K562 (cell line): ENCODE data around the gene ZDHHC16. TPM values are rescaled to one million over a fixed set of nuclear protein-coding genes. Genes with fewer than 3 reads are reported as not detected.

ENCODE experiments used
- CREM ChIP-seq: IDR thresholded peaks from 2 replicates; pipeline ENCODE4 v1.6.1; 2014; ENCODE audit warnings: antibody characterized with exemption, low read depth
- CXXC5 ChIP-seq: fragments of 250-450 bp; sonication (Bioruptor Pico); IDR thresholded peaks from 2 replicates; pipeline ENCODE4 v1.8.0; 2022; ENCODE audit warnings: inconsistent platforms, mild to moderate bottlenecking, moderate library complexity
- FOXM1 ChIP-seq, 2 experiments: fragments of 450-650 bp in 1 of 2; sonication (generic) in 1 of 2; formaldehyde crosslinking in 1 of 2; IDR thresholded peaks; 2 replicates each; pipeline versions ENCODE4 v1.6.1 to v1.9.0; 2017 to 2022; ENCODE audit warnings: low read depth in 2 of 2, mild to moderate bottlenecking in 2 of 2, missing genetic modification reagents in 1 of 2, moderate library complexity in 1 of 2
- MAZ ChIP-seq, 2 experiments: fragments of 450-650 bp in 1 of 2; sonication (generic) in 1 of 2; formaldehyde crosslinking; IDR thresholded peaks in 1 of 2; conservative IDR thresholded peaks in 1 of 2; 2 replicates each; pipeline versions ENCODE4 v1.4.0 to v1.5.0; 2020; ENCODE audit warnings: mild to moderate bottlenecking in 1 of 2, missing genetic modification reagents in 1 of 2
- MYNN ChIP-seq, 2 experiments: sonication (generic); formaldehyde crosslinking in 1 of 2; IDR thresholded peaks; 2 replicates each; pipeline versions ENCODE4 v1.5.0 to v1.6.1; 2016 to 2020; ENCODE audit warnings: antibody characterized with exemption in 1 of 2, missing genetic modification reagents in 1 of 2
- RCOR1 ChIP-seq, 2 experiments: IDR thresholded peaks; 2 replicates each; pipeline ENCODE4 v1.6.1; 2012; ENCODE audit warnings: low read depth in 2 of 2, low read length in 2 of 2, borderline replicate concordance in 1 of 2, improper control_type of control experiment in 1 of 2
- RNF219 ChIP-seq: fragments of 250-450 bp; sonication (Bioruptor Pico); IDR thresholded peaks from 2 replicates; pipeline ENCODE4 v1.5.0; 2022; ENCODE audit warnings: mild to moderate bottlenecking
- SPI1 ChIP-seq: IDR thresholded peaks from 2 replicates; pipeline ENCODE4 v1.6.1; 2011; ENCODE audit warnings: low read depth, low read length, control low read depth, borderline replicate concordance
- SREBF2 ChIP-seq: sonication (generic); formaldehyde crosslinking; IDR thresholded peaks from 2 replicates; pipeline ENCODE4 v1.4.0; 2020; ENCODE audit warnings: mild to moderate bottlenecking, missing genetic modification reagents
- YY1 ChIP-seq, 3 experiments: IDR thresholded peaks; 2 replicates each; pipeline ENCODE4 v1.6.1; 2011; ENCODE audit warnings: low read length in 2 of 3, mild to moderate bottlenecking in 2 of 3, moderate library complexity in 2 of 3, borderline replicate concordance in 1 of 3, control low read depth in 1 of 3, low read depth in 1 of 3; ENCODE audit not compliant: insufficient read depth in 3 of 3, insufficient replicate concordance in 2 of 3, control insufficient read depth in 1 of 3, insufficient read length in 1 of 3; ENCODE audit errors: extremely low read depth in 1 of 3
- ZNF274 ChIP-seq: IDR thresholded peaks from 2 replicates; pipeline ENCODE4 v1.6.1; 2011; ENCODE audit warnings: low read depth, mild to moderate bottlenecking, low read length, moderate library complexity, borderline replicate concordance
- ZNF395 ChIP-seq: fragments of 200-800 bp; sonication (Bioruptor generic); IDR thresholded peaks from 2 replicates; pipeline ENCODE4 v1.6.1; 2017; ENCODE audit warnings: missing genetic modification characterization, missing compliant biosample characterization
- polyA plus RNA-seq, 8 experiments: library from polyadenylated mRNA; depleted of rRNA in 4 of 8; stranded (reverse) in 5 of 8; unstranded in 3 of 8; fragments of >200 nt; fragmentation: Nextera tagmentation in 2 of 8; fragmentation: Illumina TruSeq in 1 of 8; extraction: Ambion mirVana in 2 of 8; extraction: Trizol in 1 of 8; gene quantifications; 2 replicates each; pipeline versions ENCODE4 v1.2.1 to v1.2.3, GENCODE V29; 2011 to 2014; ENCODE audit warnings: inconsistent platforms in 1 of 8, missing spikeins in 1 of 8
- total RNA-seq, 7 experiments: library from RNA; depleted of rRNA in 6 of 7; stranded (reverse); fragments of >200 nt in 6 of 7; fragmentation: Illumina TruSeq in 2 of 7; extraction: Trizol in 2 of 7; gene quantifications; 2 replicates each; pipeline versions ENCODE4 v1.2.1 to v1.2.3, GENCODE V29; 2011 to 2021; ENCODE audit warnings: low replicate concordance in 1 of 7
- TF ChIP-seq, protein P1 (sequence below): IDR thresholded peaks from 3 replicates; pipeline ENCODE4 v1.6.1; 2011; ENCODE audit warnings: borderline replicate concordance, mild to moderate bottlenecking, moderate library complexity; ENCODE audit not compliant: insufficient read length; ENCODE audit errors: extremely low read depth
- TF ChIP-seq, protein P2 (sequence below): fragments of 450-650 bp; IDR thresholded peaks from 2 replicates; pipeline ENCODE4 v1.6.1; 2014; ENCODE audit warnings: low read depth, mild to moderate bottlenecking, moderate library complexity, borderline replicate concordance

ZDHHC16 gene
- total and polyA plus RNA-seq, 9 of the 15 experiments (the other 6 are each of a cell fraction or from before 2014, with no cell fraction given), result 12.5 to 33.8 (median 21.3) TPM

DNA sequence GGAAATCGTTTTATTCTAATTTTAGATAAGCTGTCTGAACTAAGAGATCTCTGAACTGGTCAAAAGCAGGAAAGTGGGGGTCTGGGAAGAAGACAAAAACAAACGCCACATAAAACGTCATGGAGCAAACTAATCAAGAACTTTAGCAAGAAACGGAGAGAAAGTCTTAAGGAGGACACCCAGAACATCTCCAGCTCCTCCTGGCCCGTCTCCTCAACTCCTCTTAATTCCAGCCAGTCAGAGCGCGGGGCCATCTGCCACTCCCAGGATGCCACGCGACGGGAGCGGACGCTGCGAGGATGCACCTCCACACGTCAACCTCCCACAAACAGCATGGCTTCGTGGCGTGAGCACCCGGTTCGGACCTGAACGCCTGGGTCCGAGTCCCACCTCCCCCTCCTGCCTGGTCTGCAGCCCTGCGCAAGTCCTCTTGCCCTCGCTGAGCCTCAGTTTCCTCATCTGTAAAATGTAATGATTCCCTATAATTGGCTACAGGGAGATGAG is 51.6 kb downstream of the ZDHHC16 start (continued):
- TF ChIP-seq RNF219 (CRISPR knock-in tag) (no peak), SPI1 (no peak), YY1 (IDR thresholded peaks at IDR 0.05; ENCODE audit: borderline replicate concordance in 1 of 3, control insufficient read depth in 1 of 3, extremely low read depth in 1 of 3, insufficient read depth in 3 of 3, insufficient read length in 1 of 3, insufficient replicate concordance in 2 of 3, low read depth in 1 of 3, low read length in 2 of 3) (peak in 2 of 3 experiments; percentile 60 to 75), MAZ (CRISPR knock-in tag; conservative IDR thresholded peaks at IDR 0.05 in 1 of 2, IDR thresholded peaks at IDR 0.05 in 1 of 2) (no peak), CREM (peak; percentile 85), FOXM1 (IDR thresholded peaks at IDR 0.05; ENCODE audit: low read depth) (no peak), FOXM1 (CRISPR knock-in tag; IDR thresholded peaks at IDR 0.05; ENCODE audit: low read depth) (no peak), ZNF274 (no peak), ZNF395 (no peak), SREBF2 (CRISPR knock-in tag) (no peak), MYNN (IDR thresholded peaks at IDR 0.05) (no peak), MYNN (CRISPR knock-in tag; IDR thresholded peaks at IDR 0.05) (no peak), RCOR1 (IDR thresholded peaks at IDR 0.05; ENCODE audit: borderline replicate concordance in 1 of 2, low read depth in 2 of 2, low read length in 2 of 2) (peak in 1 of 2 experiments; percentile 53; a peak in 1 of 4 replicates), CXXC5 (0 out of 2 replicates have a peak, but pooled peaks have one; percentile 34)
- TF ChIP-seq, protein P1, sequence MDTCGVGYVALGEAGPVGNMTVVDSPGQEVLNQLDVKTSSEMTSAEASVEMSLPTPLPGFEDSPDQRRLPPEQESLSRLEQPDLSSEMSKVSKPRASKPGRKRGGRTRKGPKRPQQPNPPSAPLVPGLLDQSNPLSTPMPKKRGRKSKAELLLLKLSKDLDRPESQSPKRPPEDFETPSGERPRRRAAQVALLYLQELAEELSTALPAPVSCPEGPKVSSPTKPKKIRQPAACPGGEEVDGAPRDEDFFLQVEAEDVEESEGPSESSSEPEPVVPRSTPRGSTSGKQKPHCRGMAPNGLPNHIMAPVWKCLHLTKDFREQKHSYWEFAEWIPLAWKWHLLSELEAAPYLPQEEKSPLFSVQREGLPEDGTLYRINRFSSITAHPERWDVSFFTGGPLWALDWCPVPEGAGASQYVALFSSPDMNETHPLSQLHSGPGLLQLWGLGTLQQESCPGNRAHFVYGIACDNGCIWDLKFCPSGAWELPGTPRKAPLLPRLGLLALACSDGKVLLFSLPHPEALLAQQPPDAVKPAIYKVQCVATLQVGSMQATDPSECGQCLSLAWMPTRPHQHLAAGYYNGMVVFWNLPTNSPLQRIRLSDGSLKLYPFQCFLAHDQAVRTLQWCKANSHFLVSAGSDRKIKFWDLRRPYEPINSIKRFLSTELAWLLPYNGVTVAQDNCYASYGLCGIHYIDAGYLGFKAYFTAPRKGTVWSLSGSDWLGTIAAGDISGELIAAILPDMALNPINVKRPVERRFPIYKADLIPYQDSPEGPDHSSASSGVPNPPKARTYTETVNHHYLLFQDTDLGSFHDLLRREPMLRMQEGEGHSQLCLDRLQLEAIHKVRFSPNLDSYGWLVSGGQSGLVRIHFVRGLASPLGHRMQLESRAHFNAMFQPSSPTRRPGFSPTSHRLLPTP, result no peak
- TF ChIP-seq, protein P2, sequence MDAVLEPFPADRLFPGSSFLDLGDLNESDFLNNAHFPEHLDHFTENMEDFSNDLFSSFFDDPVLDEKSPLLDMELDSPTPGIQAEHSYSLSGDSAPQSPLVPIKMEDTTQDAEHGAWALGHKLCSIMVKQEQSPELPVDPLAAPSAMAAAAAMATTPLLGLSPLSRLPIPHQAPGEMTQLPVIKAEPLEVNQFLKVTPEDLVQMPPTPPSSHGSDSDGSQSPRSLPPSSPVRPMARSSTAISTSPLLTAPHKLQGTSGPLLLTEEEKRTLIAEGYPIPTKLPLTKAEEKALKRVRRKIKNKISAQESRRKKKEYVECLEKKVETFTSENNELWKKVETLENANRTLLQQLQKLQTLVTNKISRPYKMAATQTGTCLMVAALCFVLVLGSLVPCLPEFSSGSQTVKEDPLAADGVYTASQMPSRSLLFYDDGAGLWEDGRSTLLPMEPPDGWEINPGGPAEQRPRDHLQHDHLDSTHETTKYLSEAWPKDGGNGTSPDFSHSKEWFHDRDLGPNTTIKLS, result 0 out of 2 replicates have a peak, but pooled peaks have one; percentile 38
